ENCODE measurements around the gene RAD9A.
"Not testable (repeated sequence)": the region's sequence is repeated elsewhere in the genome, so short reads cannot be mapped to it uniquely, and the experiment has no call there.

Gene RAD9A

GRCh38 chr11:67421430-67422031 is 29.7 kb downstream of the RAD9A start:
- no peaks in the 10 kb centered on the region for H3K27me3 ChIP-seq (ENCODE audit: control insufficient read depth, insufficient read depth, low read length)
- peak overlapping the region; percentile 47 for H3K9ac ChIP-seq (ENCODE audit: low read length)
- H3K36me3 ChIP-seq (ENCODE audit: control insufficient read depth, insufficient read depth, low read length), result no peaks in the 10 kb centered on the region
- no peaks in the 10 kb centered on the region for H3K9me3 ChIP-seq (ENCODE audit: control insufficient read depth, low read length)
- no peak overlapping the region for H3K4me3 ChIP-seq (ENCODE audit: low read length)
- peaks cover 27% of the 10 kb centered on the region for H3K4me1 ChIP-seq (ENCODE audit: control insufficient read depth, insufficient read depth, low read length)

GRCh38 chr11:67422891-67423290 is 31.1 kb downstream of the RAD9A start:
- no peaks in the 10 kb centered on the region for H3K9me3 ChIP-seq (ENCODE audit: control insufficient read depth, low read length)
- H3K36me3 ChIP-seq (ENCODE audit: control insufficient read depth, insufficient read depth, low read length), result no peaks in the 10 kb centered on the region
- H3K27me3 ChIP-seq (ENCODE audit: control insufficient read depth, insufficient read depth, low read length), result no peaks in the 10 kb centered on the region
- H3K9ac ChIP-seq (ENCODE audit: low read length), result no peak overlapping the region
- H3K4me3 ChIP-seq (ENCODE audit: low read length), result no peak overlapping the region
- H3K4me1 ChIP-seq (ENCODE audit: control insufficient read depth, insufficient read depth, low read length), result peaks cover 20% of the 10 kb centered on the region

GRCh38 chr11:67423466-67423865 is 31.7 kb downstream of the RAD9A start:
- Histone ChIP-seq H3K9ac (ENCODE audit: low read length) (no peak overlapping the region), H3K9me3 (ENCODE audit: control insufficient read depth, low read length) (no peaks in the 10 kb centered on the region), H3K36me3 (ENCODE audit: control insufficient read depth, insufficient read depth, low read length) (no peaks in the 10 kb centered on the region), H3K4me1 (ENCODE audit: control insufficient read depth, insufficient read depth, low read length) (peaks cover 20% of the 10 kb centered on the region), H3K4me3 (ENCODE audit: low read length) (no peak overlapping the region), H3K27me3 (ENCODE audit: control insufficient read depth, insufficient read depth, low read length) (no peaks in the 10 kb centered on the region)

- Histone ChIP-seq H3K4me1 (ENCODE audit: control insufficient read depth, insufficient read depth, low read length) (peaks cover 18% of the 10 kb centered on the region), H3K4me3 (ENCODE audit: low read length) (no peak overlapping the region), H3K9ac (ENCODE audit: low read length) (no peak overlapping the region), H3K9me3 (ENCODE audit: control insufficient read depth, low read length) (no peaks in the 10 kb centered on the region), H3K36me3 (ENCODE audit: control insufficient read depth, insufficient read depth, low read length) (no peaks in the 10 kb centered on the region), H3K27me3 (ENCODE audit: control insufficient read depth, insufficient read depth, low read length) (no peaks in the 10 kb centered on the region)
Measured at GRCh38 chr11:67423891-67424613, 32.3 kb downstream of the RAD9A start.

- not testable (repeated sequence) for H3K36me3 ChIP-seq (ENCODE audit: control insufficient read depth, insufficient read depth, low read length); H3K27me3 ChIP-seq (ENCODE audit: control insufficient read depth, insufficient read depth, low read length); H3K9me3 ChIP-seq (ENCODE audit: control insufficient read depth, low read length)
- Histone ChIP-seq H3K9ac (ENCODE audit: low read length) (peak overlapping the region; percentile 88), H3K4me3 (ENCODE audit: low read length) (peak overlapping the region; percentile 74), H3K4me1 (ENCODE audit: control insufficient read depth, insufficient read depth, low read length) (peaks cover 13% of the 10 kb centered on the region)
Measured at GRCh38 chr11:67427364-67427859, 35.6 kb downstream of the RAD9A start.

- peaks cover 10% of the 10 kb centered on the region for H3K4me1 ChIP-seq (ENCODE audit: control insufficient read depth, insufficient read depth, low read length)
- no peaks in the 10 kb centered on the region for H3K27me3 ChIP-seq (ENCODE audit: control insufficient read depth, insufficient read depth, low read length)
- H3K4me3 ChIP-seq (ENCODE audit: low read length), result peak within 1 kb of the TSS; percentile 74
- no peaks in the 10 kb centered on the region for H3K9me3 ChIP-seq (ENCODE audit: control insufficient read depth, low read length)
- H3K9ac ChIP-seq (ENCODE audit: low read length), result peak within 1 kb of the TSS; percentile 88
- peaks cover 6% of the 10 kb centered on the region for H3K36me3 ChIP-seq (ENCODE audit: control insufficient read depth, insufficient read depth, low read length)
Measured at GRCh38 chr11:67428052-67429001, 36.5 kb downstream of the RAD9A start, which contains the start of gene RPS6KB2. TSS of gene RPS6KB2 (plus strand) at chr11:67428494. CDS start at chr11:67428546, 52 bp downstream.

- Histone ChIP-seq H3K9me3 (ENCODE audit: control insufficient read depth, low read length) (no peaks in the 10 kb centered on the region), H3K4me1 (ENCODE audit: control insufficient read depth, insufficient read depth, low read length) (peaks cover 10% of the 10 kb centered on the region), H3K36me3 (ENCODE audit: control insufficient read depth, insufficient read depth, low read length) (peaks cover 14% of the 10 kb centered on the region), H3K9ac (ENCODE audit: low read length) (peak overlapping the region; percentile 88), H3K27me3 (ENCODE audit: control insufficient read depth, insufficient read depth, low read length) (no peaks in the 10 kb centered on the region), H3K4me3 (ENCODE audit: low read length) (peak overlapping the region; percentile 74)
Measured at GRCh38 chr11:67429038-67429668, 37.4 kb downstream of the RAD9A start.

GRCh38 chr11:67429722-67430121 is 37.9 kb downstream of the RAD9A start:
- Histone ChIP-seq H3K9me3 (ENCODE audit: control insufficient read depth, low read length) (no peaks in the 10 kb centered on the region), H3K27me3 (ENCODE audit: control insufficient read depth, insufficient read depth, low read length) (no peaks in the 10 kb centered on the region), H3K4me3 (ENCODE audit: low read length) (no peak overlapping the region), H3K4me1 (ENCODE audit: control insufficient read depth, insufficient read depth, low read length) (peaks cover 10% of the 10 kb centered on the region), H3K9ac (ENCODE audit: low read length) (peak overlapping the region; percentile 88), H3K36me3 (ENCODE audit: control insufficient read depth, insufficient read depth, low read length) (peaks cover 20% of the 10 kb centered on the region)

- Histone ChIP-seq H3K9me3 (ENCODE audit: control insufficient read depth, low read length) (no peaks in the 10 kb centered on the region), H3K9ac (ENCODE audit: low read length) (no peak overlapping the region), H3K4me1 (ENCODE audit: control insufficient read depth, insufficient read depth, low read length) (peaks cover 13% of the 10 kb centered on the region), H3K36me3 (ENCODE audit: control insufficient read depth, insufficient read depth, low read length) (peaks cover 21% of the 10 kb centered on the region), H3K27me3 (ENCODE audit: control insufficient read depth, insufficient read depth, low read length) (no peaks in the 10 kb centered on the region), H3K4me3 (ENCODE audit: low read length) (no peak overlapping the region)
Measured at GRCh38 chr11:67431346-67432249, 39.8 kb downstream of the RAD9A start.

- H3K4me1 ChIP-seq (ENCODE audit: control insufficient read depth, insufficient read depth, low read length), result peaks cover 13% of the 10 kb centered on the region
- H3K36me3 ChIP-seq (ENCODE audit: control insufficient read depth, insufficient read depth, low read length), result peaks cover 21% of the 10 kb centered on the region
- H3K4me3 ChIP-seq (ENCODE audit: low read length), result no peak overlapping the region
- H3K27me3 ChIP-seq (ENCODE audit: control insufficient read depth, insufficient read depth, low read length), result no peaks in the 10 kb centered on the region
- H3K9me3 ChIP-seq (ENCODE audit: control insufficient read depth, low read length), result no peaks in the 10 kb centered on the region
- no peak overlapping the region for H3K9ac ChIP-seq (ENCODE audit: low read length)
Measured at GRCh38 chr11:67432655-67433349, 41.0 kb downstream of the RAD9A start.
